ENCODE results near the gene DCST1.
A peak's percentile ranks its signal among the peaks of the same experiment; 100 is the strongest.

Gene DCST1

DNA sequence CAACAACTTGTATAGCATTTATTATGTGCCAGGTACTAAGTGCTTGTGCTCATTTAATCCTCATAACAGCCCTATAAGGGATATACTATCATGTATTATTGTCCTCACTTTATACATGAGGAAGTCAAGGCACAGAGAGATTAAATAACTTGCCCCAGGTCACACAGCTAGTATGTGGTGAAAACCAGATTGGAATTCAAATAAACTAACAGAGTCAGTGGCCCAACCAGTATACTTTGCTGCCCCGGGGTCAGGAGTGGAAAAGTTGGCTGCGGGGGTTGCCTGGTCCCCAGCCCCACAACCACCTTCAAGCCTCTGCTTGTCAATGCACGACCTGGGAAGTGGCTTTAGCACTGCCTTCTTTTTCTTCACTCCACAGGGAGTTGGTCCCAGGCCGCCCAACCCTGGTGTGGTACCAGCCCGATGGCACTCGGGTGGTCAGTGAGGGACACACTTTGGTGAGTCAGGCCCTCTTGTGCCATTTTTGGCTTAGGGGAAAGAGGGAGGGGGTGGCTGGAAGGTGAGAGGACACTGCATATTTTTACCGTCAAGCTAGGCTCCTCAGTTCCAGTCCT, 20.0 kb downstream of the DCST1 start:
- DNase-seq (ENCODE audit: low spot score) = no peak

DNA sequence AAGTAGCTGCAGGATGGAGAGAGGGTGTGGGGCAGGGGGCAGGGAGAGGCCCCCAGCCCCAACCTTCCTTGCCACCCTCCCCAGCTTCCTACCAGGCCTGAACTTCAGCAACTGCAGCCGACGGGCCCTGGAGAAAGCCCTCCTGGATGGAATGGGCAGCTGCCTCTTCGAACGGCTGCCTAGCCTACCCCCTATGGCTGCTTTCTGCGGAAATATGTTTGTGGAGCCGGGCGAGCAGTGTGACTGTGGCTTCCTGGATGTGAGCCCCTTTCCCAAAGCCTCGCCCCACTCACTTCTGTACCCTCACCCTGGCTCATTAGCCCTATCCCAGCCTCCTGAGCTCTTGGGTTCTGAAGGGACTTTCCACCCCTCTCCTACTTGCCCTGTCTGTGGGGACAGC, 23.5 kb downstream of the DCST1 start:
- no peak for DNase-seq (ENCODE audit: low spot score)

DNA sequence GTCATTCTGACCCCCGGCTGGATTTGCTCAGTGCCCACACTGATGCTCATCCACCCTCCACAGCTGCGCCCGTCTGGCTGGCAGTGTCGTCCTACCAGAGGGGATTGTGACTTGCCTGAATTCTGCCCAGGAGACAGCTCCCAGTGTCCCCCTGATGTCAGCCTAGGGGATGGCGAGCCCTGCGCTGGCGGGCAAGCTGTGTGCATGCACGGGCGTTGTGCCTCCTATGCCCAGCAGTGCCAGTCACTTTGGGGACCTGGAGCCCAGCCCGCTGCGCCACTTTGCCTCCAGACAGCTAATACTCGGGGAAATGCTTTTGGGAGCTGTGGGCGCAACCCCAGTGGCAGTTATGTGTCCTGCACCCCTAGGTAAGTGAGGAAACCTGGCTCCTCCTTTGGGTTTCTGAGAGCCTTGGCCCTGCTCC, 24.2 kb downstream of the DCST1 start:
- no peak for DNase-seq (ENCODE audit: low spot score)

DNA sequence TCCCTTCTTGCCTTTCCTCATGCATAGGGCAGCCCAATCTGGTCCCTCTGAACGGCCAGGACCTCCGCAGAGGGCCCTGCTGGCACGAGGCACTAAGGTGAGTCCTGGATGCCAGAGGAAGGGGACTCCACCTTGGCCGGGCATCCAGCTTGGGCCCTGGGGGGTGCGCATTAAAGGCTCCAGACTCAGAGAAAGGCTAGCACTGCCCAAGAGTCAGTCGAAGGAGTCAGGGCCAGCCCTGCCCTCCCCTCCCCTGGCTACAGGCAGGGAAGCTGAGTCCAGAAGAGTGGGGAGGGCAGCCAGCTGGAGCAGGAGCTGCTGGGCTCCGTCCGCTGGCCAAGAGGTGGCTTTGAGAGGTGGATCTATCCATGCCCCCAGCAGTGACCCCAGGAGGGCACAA, 27.1 kb downstream of the DCST1 start:
- no peak for DNase-seq (ENCODE audit: low spot score)

DNA sequence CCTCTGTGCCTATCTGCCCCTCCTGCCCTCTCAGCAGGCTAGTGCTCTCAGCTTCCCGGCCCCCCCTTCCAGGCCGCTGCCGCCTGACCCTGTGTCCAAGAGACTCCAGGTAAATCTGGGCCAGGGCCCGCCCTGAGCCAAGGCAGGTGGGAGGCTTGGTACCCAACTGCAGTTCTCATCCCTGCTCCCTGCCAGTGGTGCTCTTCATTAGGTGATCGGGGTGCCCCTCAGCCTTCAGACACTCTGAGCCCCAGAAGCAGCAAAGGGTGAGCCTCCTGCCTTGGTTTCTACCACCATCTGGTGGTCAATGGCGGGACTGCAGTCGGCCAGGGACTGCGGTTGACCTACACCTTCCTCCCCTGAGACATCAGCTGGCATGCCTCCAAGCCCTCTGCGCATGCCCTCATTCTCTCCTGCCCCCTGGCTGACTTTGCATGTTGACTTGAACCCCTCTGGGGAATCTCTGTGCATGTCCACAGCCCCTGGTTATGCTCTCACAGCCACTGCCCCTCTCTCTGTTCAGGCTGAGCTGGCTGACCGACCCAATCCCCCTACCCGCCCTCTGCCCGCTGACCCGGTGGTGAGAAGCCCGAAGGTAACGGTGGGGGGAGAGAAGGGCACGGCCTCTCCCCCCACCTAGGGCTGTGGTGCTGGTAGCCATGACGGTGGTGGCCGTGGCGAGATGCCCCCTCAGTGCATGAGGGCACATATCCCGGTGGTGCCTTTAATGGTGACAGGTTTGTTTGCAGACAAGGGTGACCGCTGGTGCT, 27.9 kb downstream of the DCST1 start:
- DNase-seq (ENCODE audit: low spot score) = peak; percentile 90

DNA sequence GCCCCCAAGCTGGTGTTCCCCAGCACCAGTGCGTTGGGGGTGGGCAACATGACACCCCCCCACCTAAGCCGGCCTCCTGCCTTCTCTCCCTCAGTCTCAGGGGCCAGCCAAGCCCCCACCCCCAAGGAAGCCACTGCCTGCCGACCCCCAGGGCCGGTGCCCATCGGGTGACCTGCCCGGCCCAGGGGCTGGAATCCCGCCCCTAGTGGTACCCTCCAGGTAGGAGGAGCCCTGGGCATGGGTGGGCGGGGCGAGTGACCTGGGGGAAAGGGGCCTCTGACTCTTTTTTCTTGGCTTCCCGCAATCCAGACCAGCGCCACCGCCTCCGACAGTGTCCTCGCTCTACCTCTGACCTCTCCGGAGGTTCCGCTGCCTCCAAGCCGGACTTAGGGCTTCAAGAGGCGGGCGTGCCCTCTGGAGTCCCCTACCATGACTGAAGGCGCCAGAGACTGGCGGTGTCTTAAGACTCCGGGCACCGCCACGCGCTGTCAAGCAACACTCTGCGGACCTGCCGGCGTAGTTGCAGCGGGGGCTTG, 28.6 kb downstream of the DCST1 start:
- no peak for DNase-seq (ENCODE audit: low spot score)

DNA sequence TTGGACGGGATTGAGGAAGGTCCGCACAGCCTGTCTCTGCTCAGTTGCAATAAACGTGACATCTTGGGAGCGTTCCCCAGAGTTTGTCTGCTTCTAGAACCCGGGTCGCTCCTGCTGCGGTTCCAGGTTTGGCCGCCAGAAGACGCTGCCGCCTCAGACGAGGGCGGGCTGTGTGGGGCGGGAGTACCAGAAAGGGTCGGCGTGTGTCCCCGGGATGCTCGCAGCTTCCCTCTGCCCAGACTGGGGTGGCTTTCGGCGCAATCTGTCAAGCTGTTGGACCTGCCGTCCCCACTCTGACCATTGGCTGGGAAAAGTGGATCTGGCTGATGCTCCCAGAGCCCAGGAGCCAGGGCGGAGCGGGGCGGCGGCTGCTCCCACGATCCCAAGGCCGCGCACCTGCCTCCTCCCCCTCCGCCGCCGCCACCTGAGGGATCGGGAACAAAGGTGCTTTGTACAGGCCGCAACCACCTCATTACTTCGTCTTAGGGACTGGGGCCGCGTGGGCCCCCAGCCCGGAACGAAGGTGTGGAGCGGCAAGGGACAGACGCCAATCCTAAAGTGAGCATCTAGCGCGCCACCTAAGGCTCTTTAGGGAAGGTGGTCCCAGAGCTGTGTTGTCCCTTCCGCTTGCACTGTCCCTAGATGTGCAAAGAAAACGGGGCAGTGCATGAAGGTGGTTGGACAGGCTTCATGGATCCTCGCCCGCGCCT, 29.2 kb downstream of the DCST1 start:
- DNase-seq (ENCODE audit: low spot score) = peak; percentile 55

DNA sequence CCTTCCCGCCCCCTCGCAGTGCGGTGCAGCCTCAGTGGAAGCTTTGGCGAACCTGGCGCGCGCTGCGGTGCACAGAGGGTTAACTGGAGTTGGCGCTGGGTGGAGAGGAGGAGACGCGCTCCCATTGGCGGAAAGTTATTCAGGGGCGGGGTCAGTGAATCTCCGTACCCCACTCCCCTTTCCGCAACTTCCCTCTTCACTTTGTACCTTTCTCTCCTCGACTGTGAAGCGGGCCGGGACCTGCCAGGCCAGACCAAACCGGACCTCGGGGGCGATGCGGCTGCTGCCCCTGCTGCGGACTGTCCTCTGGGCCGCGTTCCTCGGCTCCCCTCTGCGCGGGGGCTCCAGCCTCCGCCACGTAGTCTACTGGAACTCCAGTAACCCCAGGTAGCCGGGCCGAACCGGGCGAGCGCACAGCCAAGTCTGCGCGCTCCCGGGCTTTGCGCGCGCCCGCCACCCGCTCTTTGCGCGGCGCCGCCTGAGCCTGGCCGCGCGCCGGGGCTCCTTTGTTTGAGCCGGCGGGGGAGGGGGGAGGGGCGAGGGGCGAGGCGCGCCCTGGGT, 30.0 kb downstream of the DCST1 start, which contains the start of gene EFNA4:
TSS of gene EFNA4 (plus strand) at position 191 of the 561 bp plus-strand sequence. CDS start at position 275, 84 bp downstream.
- DNase-seq (ENCODE audit: low spot score) = peak; percentile 96

DNA sequence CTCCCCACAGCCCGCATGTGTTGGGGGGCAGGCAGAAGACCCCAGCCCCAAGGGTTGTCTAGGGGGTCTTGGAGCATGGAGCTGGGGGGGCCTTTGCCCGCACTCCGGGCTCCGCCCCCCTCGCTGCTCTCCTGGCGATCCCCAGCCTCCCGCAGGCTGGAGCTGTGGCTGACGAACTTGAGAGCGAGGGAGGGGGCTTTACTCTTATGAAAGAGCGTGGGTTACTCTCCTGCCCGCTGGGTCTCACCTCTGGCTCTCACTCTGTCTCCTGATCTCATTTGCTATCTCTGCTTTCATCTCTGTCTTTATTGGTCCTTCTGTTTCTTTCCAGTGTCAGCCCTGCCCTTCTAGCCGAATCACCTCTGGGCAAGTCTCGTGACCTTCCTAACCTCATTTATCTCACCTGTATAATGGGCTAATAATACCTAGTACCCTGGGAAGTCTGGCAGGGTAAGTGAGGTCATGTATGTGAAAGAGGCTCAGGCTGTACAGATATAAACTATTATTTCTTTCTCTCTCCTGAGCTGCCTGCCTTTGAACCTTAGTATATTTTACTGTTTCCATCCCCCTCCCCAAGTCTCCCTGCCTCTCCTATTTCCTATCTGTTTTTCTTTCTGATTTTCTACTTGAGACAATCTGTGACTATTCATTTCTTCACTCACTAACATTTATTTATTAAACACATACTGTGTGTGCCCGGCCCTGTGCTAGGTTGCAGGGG, 30.6 kb downstream of the DCST1 start:
- peak; percentile 64 for DNase-seq (ENCODE audit: low spot score)

DNA sequence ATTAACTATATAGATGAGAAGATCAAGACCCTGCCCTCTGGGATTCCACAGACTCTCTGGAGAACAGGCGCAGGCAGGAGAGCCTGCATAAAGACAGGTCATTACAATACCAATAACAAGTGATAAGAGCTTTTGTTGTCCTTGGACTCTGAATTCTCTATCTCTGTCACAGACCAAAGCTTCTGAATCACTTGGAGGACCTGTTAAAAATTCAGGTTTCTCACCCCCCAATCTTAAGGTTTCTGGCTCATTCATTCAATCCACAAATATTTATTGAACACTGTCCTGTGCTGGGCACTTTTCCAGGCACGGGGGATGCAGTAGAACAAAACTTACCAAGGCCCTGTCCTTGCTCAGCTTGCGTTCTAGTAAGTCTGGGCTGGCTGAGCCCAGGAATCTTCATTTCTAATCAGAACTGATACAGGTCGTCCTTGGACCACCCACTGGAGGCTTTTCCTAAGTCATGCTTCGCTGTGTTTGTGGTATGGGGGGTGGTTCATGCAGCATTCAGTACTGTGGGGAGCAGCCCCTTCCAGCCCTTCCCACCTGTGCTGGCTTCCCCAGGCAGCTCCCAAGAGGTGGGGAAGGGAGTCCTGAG, 31.3 kb downstream of the DCST1 start:
- no peak for DNase-seq (ENCODE audit: low spot score)

DNA sequence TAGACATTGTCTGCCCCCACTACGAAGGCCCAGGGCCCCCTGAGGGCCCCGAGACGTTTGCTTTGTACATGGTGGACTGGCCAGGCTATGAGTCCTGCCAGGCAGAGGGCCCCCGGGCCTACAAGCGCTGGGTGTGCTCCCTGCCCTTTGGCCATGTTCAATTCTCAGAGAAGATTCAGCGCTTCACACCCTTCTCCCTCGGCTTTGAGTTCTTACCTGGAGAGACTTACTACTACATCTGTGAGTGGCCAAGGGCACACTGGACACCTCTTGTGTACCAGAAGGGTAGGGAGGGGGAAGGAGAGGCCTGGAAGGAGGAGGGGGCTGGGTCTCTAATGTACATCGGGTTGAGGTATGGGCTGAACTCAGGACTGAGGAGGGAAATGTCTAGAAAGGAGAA, 33.2 kb downstream of the DCST1 start:
- DNase-seq (ENCODE audit: low spot score) = no peak

DNA sequence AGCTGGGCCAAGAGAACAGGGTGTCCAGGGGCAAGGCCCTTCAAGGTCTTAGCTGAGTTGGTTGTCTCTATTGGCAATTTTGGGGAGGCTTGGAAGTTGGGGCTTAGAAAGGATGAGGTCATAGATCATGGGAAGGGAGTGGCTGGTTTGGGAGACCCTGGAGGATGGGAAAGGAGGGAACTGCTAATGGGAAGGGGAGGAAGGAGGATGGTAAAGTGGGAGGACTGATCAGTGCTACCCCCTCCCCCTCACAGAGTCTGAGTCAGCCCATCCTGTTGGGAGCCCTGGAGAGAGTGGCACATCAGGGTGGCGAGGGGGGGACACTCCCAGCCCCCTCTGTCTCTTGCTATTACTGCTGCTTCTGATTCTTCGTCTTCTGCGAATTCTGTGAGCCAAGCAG, 35.0 kb downstream of the DCST1 start:
- DNase-seq (ENCODE audit: low spot score) = no peak

DNA sequence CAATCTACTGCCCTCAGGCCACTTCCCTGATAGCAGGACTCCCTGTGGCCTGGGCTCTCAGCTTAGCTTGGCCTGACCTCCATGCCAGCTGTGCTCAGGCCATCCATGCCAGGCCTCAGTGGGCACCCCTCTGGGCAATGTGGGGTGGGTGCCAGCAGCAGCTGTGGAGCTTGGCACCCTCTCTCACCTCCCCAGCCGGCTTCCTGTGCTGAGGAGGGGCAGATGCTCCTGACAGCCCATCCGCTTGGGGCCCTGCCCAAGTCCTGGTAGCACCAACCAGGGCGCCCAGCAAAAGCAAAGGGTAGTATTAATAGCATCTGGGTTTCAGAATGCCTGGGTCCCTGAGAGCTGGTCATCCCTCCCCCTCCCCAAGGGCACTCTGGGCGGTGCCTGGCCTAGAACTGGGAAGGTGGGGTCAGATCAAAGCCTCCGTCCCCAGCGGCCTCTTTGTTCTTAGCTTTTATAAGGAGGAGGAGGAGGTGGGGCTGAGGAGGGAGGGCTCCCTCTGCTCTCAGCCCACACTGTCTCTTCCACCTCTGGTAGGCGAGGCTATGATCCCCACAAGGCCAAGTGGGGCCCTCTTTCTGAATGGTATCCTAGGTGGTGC, 36.0 kb downstream of the DCST1 start:
- DNase-seq (ENCODE audit: low spot score) = no peak

DNA sequence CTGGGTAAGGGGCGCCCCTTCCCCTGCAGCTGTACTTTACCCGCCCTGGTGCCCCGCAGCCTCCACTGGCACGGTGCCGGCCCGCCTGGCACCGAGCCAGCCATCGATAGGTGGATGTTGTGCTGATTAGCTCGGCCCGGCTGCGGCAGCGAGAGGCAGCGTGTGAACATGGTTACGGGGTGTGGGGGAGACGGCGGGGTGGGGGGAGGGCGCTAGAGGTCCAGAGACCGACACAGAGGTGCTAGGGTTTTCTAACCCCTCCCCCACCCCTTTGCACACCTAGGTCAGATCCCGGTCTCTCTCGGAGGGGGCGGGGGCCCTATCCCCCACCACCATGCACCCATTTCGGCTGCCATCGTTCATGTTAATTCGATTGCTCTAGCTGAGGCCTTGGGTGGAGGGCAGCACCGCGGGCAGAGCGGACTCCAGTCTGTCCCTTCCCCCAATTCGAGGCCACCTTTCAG, 36.6 kb downstream of the DCST1 start:
- DNase-seq (ENCODE audit: low spot score) = no peak

DNA sequence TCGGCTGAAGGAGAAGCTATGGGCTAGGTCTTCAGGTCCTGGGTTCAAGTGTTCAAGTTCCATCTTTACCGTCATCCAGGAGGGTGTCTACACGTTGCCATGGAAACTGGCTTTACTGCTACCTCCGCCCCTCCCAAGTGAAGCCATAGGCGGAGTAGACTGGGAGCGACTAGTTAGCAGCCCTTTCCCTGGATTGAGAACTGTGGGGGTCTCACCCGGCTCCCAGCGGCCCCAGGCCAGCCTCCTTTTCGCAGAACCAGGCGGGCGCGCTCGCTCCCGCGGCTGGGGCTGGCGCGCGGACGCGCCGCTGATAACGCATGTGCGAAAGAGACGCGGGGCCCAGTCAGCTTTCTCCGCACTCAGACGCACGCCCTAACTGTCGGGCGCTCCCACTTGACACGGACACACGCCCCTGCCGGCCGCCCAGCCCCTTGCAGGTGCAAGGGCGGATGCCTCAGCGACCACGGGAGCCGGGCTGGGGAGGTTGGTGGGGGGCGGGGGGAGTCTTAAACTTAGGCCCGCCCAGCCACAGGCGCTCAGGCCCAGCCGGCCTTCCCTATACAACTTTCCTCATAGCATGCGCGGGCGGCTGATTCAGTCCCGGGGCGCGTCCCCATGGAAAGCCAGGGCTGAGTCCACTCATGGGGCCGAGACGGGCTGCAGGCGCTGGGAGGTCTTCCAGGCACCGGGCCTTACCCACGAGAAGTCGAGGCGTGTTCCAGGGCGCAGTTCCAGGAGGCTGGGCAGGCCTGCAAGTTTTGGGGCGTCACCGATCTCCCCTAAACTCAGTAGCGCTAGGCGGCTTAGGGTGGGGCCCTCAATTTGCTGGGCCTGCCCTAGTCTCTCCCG, 37.3 kb downstream of the DCST1 start:
- DNase-seq (ENCODE audit: low spot score) = peak; percentile 90

DNA sequence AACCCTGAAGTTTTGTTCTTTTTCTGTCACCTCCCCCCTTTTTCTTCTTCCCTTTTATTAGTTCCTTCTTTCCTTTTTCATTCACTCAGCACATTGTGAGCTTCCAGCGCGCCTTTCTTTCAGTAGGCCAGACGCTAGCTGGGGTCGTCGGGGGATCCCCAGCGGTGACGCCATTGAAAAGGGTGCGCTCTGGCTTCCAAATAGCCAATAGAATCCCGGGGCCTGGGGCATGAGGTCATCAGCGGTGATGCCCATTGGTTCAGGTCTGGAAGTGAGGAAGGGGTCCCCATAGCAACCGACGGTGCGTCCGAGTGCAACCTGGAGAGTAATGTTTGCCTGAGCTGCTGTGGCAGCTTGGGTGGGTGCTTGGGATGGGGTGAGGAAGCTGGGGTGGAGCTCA, 38.1 kb downstream of the DCST1 start:
- DNase-seq (ENCODE audit: low spot score) = no peak

DNA sequence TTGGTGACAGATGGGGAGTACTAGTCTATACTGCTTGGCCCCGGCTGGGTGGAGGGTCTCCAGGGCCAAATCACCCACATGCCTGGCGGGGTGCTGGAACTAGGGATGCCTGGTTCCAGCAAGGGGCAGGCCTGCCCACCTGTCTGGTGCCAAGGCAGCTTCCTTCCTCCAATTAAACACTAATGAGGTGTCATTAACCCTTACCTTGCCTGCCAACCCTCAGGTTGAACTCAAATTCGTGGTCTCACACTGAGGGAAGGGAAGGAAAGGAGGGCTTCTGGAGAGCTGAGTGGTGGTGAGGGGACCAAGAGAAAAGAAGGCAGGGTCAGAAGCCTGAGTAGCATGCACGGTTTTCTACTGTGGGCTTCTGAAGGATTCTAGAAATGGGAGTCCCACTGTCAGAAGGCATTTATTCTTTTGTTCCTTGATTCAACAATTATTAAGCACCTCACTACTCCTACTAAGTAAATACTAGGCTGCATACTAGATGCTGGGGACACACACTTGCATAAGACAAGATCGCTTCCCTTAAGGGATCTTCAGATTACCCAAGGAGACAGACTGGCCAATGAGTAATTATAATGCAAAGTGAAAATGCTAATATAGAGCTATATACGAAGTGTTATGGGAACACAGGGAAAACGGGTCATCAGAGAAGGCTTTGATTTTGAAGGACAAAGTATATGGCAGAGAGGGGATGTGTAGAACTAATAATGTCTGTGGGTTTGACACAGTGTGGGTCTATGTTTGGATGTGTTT, 39.1 kb downstream of the DCST1 start:
- DNase-seq (ENCODE audit: low spot score) = no peak

DNA sequence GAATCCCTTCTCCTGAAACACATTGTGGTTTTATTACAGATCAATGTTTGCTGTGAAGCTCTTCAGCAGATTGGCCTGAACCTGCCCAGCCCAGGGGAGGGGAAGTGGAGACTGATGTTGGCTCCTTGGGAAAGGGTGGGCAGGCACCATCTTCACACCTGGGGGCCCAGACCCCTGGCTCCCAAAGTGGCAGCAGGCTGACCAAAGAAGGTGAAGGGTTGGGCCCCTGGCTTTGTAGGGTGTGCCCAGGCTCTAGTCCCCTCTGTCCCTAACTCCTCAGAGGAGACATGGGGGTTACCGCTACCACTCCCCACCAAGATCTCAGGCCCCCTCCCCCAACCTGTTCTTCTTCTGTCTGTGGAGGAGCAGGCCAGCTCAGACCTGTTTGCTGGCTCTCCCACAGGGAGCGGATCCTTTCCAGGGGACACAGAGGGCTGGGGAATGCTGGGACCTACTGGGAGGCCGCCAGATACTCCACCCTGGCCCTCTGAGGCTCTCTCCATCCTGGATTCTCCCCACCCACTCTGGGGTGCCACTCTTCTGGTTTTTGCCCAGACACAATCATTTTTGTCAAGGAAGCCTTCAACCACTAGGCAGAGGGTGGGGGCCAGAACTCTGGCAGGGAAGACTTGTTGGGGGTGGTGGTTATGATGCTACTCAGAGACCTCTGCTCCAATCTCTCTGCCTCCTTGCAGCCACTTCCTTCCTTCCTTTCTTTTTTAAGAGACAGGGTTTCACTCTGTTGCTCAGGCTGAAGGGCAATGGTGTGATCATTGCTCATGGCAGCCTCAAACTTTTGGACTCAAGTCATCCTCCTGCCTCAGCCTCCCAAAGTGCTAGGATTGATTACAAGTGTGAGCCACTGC, 40.0 kb downstream of the DCST1 start:
- DNase-seq (ENCODE audit: low spot score) = no peak
